ENCODE results near the gene LIG3. TPM values are rescaled to one million over a fixed set of nuclear protein-coding genes. Genes with fewer than 3 reads are reported as not detected.

Gene LIG3
- total and polyA plus RNA-seq, 2 of the 4 experiments (the other 2 are of a cell fraction): 36.4 to 41.9 TPM

- Histone ChIP-seq H4K5ac (ENCODE audit: low read depth, low read length) (no peak overlapping the region), H2AK5ac (ENCODE audit: low read depth, low read length) (no peak overlapping the region), H2AFZ (replicated peaks; ENCODE audit: low read length, poor library complexity) (no peak overlapping the region), H3K4me2 (ENCODE audit: low read depth, low read length) (no peak overlapping the region), H2BK5ac (ENCODE audit: low read depth, low read length, poor library complexity, severe bottlenecking) (no peak overlapping the region), H3K23ac (ENCODE audit: low read depth, low read length) (no peak overlapping the region), H3K9ac (ENCODE audit: low read depth, low read length) (no peak overlapping the region), H3K56ac (ENCODE audit: extremely low read depth, insufficient read depth, low read length) (no peak overlapping the region), H3K4me1 (ENCODE audit: control insufficient read depth, insufficient read depth, low read length) (peaks cover 6% of the 10 kb centered on the region; the same call in 1 of the 2 replicates), H3K4me3 (ENCODE audit: insufficient read depth, low read depth, low read length) (no peak overlapping the region), H3K9me3 (ENCODE audit: control insufficient read depth, insufficient read depth, low read length) (no peaks in the 10 kb centered on the region), H3K27ac (ENCODE audit: insufficient read depth, low read length) (no peak overlapping the region), H3K79me1 (ENCODE audit: low read depth in 1 of 2, low read length in 2 of 2) (peaks cover 26 to 73% of the 10 kb centered on the region in 2 experiments), H3K36me3 (ENCODE audit: control insufficient read depth, insufficient read depth, low read length) (no peaks in the 10 kb centered on the region), H2BK15ac (ENCODE audit: low read depth, low read length) (no peak overlapping the region), H4K20me1 (ENCODE audit: insufficient read depth, low read length) (peaks cover 19% of the 10 kb centered on the region; the same call in 1 of the 2 replicates), H3K9me1 (ENCODE audit: insufficient read depth, low read length) (peaks cover 3% of the 10 kb centered on the region; the same call in 1 of the 2 replicates), H4K8ac (ENCODE audit: low read depth in 2 of 2, low read length in 2 of 2) (no peak overlapping the region), H2BK120ac (ENCODE audit: low read depth, low read length) (no peak overlapping the region), H3K18ac (ENCODE audit: low read depth, low read length) (no peak overlapping the region), H2AK9ac (replicated peaks; ENCODE audit: low read depth, low read length, poor library complexity) (no peak overlapping the region), H4K91ac (ENCODE audit: insufficient read depth, low read depth, low read length) (no peak overlapping the region), H2BK20ac (ENCODE audit: low read depth, low read length) (no peak overlapping the region), H3K4ac (ENCODE audit: low read depth, low read length) (no peak overlapping the region), H3K27me3 (ENCODE audit: control insufficient read depth, insufficient read depth, low read length) (no peaks in the 10 kb centered on the region), H3K14ac (replicated peaks; ENCODE audit: low read depth, low read length) (no peak overlapping the region)
- BruUV-seq (replicated peaks): no TSS peak
- dilution Hi-C loops (cut with HindIII; ENCODE audit: low sequenced_read_pairs, unreplicated experiment): no loop called here
- POLR2A ChIA-PET (ENCODE audit: unreplicated experiment): no interaction called here
- intact Hi-C loops (cut with micrococcal nuclease): no loop called here
- ATAC-seq (ENCODE audit: low read depth) (no peak), DNase-seq (no peak)
- 100% methylated on average over 1 of the region's 1 CpG; no CpG with 5 or more reads in 1 of the 2 experiments for WGBS, 2 experiments (ENCODE audit: extremely low coverage in 2 of 2, insufficient read length in 1 of 2)
- CTCF ChIA-PET: interaction anchor here (0.6 to 1.1 kb wide), 3 partner anchors 9 to 33 kb away, joined by 3 to 5 read pairs (median 3); no protein-coding TSS in a partner anchor
- in situ Hi-C loops (cut with MboI; ENCODE audit: low sequenced_read_pairs): no loop called here
- TF ChIP-seq FOS (IDR thresholded peaks at IDR 0.05; ENCODE audit: low read depth, low read length): no peak
- no peak for TF ChIP-seq NFE2L2 (IDR thresholded peaks at IDR 0.05; ENCODE audit: low read depth, low read length)
- no peak for TF ChIP-seq MXI1 (IDR thresholded peaks at IDR 0.05; ENCODE audit: borderline replicate concordance, low read depth, low read length)
- TF ChIP-seq CTCF (conservative IDR thresholded peaks at IDR 0.05; ENCODE audit: low read depth, low read length): no peak
- TF ChIP-seq USF2 (IDR thresholded peaks at IDR 0.05; ENCODE audit: low read depth, low read length): no peak
- TF ChIP-seq POLR2A (IDR thresholded peaks at IDR 0.05; ENCODE audit: low read depth, low read length): no peak
- no peak for TF ChIP-seq BHLHE40 (IDR thresholded peaks at IDR 0.05; ENCODE audit: low read depth, low read length)
- no peak for TF ChIP-seq ELK1 (IDR thresholded peaks at IDR 0.05; ENCODE audit: borderline replicate concordance, low read depth, low read length)
- no peak for TF ChIP-seq RFX5 (IDR thresholded peaks at IDR 0.05; ENCODE audit: low read depth, low read length)
- no peak for TF ChIP-seq SMC3 (IDR thresholded peaks at IDR 0.05; ENCODE audit: low read depth, low read length)
- TF ChIP-seq MAFK (IDR thresholded peaks at IDR 0.05; ENCODE audit: low read depth, low read length): no peak
- no peak for TF ChIP-seq CEBPB (IDR thresholded peaks at IDR 0.05; ENCODE audit: low read depth, low read length)
- TF ChIP-seq MAZ (IDR thresholded peaks at IDR 0.05; ENCODE audit: borderline replicate concordance, low read depth, low read length): no peak
- TF ChIP-seq RCOR1 (IDR thresholded peaks at IDR 0.05; ENCODE audit: insufficient replicate concordance, low read length): no peak
- TF ChIP-seq RAD21 (IDR thresholded peaks at IDR 0.05; ENCODE audit: low read length): no peak
- no peak for TF ChIP-seq CHD1 (IDR thresholded peaks at IDR 0.05; ENCODE audit: low read depth, low read length)
These were observed 72.9 kb downstream of the LIG3 start for GRCh38 chr17:35053204-35053603.
